OCI-LY1 (cell line): ENCODE data around the gene USP36.

Experiments used
- EZH2 ChIP-seq: fragments of 200-600 bp; sonication (generic), shearing (Covaris generic); IDR thresholded peaks from 2 replicates; pipeline ENCODE4 v1.8.0; 2017; ENCODE audit warnings: borderline replicate concordance, mixed run types, mild to moderate bottlenecking, antibody characterized with exemption, low read length, moderate library complexity, mixed read lengths
- TF ChIP-seq, protein P1 (sequence below): fragments of 200-600 bp; sonication (generic), shearing (Covaris generic); IDR thresholded peaks from 2 replicates; pipeline ENCODE4 v1.5.1; 2017; ENCODE audit warnings: mild to moderate bottlenecking, antibody characterized with exemption, low read length, moderate library complexity, mixed read lengths

DNA sequence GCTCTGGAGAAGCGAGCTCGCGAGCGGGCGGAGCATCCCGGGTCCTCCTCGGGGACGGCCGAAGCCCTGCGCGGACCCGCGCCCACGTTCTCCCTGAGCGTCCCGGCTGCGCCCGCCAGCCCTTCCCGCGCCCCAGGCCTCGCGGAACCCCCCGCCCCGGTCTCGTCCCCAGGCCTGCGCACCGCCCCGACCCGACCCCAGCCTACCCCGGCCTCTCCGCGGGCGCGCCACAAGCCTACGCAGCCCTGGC, 159 bp downstream of the USP36 start:
- TF ChIP-seq, protein P1, sequence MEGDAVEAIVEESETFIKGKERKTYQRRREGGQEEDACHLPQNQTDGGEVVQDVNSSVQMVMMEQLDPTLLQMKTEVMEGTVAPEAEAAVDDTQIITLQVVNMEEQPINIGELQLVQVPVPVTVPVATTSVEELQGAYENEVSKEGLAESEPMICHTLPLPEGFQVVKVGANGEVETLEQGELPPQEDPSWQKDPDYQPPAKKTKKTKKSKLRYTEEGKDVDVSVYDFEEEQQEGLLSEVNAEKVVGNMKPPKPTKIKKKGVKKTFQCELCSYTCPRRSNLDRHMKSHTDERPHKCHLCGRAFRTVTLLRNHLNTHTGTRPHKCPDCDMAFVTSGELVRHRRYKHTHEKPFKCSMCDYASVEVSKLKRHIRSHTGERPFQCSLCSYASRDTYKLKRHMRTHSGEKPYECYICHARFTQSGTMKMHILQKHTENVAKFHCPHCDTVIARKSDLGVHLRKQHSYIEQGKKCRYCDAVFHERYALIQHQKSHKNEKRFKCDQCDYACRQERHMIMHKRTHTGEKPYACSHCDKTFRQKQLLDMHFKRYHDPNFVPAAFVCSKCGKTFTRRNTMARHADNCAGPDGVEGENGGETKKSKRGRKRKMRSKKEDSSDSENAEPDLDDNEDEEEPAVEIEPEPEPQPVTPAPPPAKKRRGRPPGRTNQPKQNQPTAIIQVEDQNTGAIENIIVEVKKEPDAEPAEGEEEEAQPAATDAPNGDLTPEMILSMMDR = no peak
- no peak for TF ChIP-seq EZH2
